ENCODE results near the gene SSMEM1.
A peak's percentile ranks its signal among the peaks of the same experiment; 100 is the strongest.

The SSMEM1 gene

GRCh38 chr7:130256704-130257103, 49.0 kb downstream of the SSMEM1 start:
- no peak for DNase-seq

GRCh38 chr7:130258494-130259078, 50.9 kb downstream of the SSMEM1 start:
- no peak for DNase-seq

- peak in 1 of 2 experiments; percentile 8 for DNase-seq
Measured at GRCh38 chr7:130262448-130262847, 54.8 kb downstream of the SSMEM1 start.

GRCh38 chr7:130263130-130263529, 55.5 kb downstream of the SSMEM1 start:
- no peak for DNase-seq
